Gastroesophageal sphincter (tissue), 3 donors: Measurements from ENCODE around the gene SASH1.

Experiments used
- POLR2AphosphoS5 ChIP-seq: sonication (generic); formaldehyde crosslinking; IDR thresholded peaks from one replicate; pipeline ENCODE4 v1.6.1; 2017; ENCODE audit warnings: antibody characterized with exemption
- TF ChIP-seq, protein P1 (sequence below), 4 experiments: fragments of 200-600 bp in 2 of 4; fragments of 450-650 bp in 2 of 4; sonication (generic) in 1 of 4; IDR thresholded peaks; one replicate each; pipeline ENCODE4 v1.5.1; 2017 to 2019; ENCODE audit warnings: antibody characterized with exemption in 4 of 4, mild to moderate bottlenecking in 2 of 4, moderate library complexity in 2 of 4

DNA sequence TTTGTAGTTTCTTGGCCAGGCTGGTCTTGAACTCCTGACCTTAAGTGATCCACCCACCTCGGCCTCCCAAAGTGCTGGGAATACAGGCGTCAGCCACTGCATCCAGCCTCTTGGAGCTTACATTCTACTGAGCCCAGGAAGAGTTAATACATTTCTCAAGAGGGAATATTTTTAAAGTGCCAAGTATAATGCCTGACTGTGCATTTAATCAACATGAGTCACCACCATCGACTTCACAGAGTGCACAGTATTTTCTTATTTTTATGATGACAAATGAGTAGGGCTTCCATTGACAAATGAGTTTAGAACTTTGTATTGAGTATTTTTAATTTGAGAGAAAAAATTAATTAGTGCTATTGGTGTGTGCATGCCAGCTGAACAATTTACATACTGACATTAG is 72.2 kb downstream of the SASH1 start:
- TF ChIP-seq, protein P1, sequence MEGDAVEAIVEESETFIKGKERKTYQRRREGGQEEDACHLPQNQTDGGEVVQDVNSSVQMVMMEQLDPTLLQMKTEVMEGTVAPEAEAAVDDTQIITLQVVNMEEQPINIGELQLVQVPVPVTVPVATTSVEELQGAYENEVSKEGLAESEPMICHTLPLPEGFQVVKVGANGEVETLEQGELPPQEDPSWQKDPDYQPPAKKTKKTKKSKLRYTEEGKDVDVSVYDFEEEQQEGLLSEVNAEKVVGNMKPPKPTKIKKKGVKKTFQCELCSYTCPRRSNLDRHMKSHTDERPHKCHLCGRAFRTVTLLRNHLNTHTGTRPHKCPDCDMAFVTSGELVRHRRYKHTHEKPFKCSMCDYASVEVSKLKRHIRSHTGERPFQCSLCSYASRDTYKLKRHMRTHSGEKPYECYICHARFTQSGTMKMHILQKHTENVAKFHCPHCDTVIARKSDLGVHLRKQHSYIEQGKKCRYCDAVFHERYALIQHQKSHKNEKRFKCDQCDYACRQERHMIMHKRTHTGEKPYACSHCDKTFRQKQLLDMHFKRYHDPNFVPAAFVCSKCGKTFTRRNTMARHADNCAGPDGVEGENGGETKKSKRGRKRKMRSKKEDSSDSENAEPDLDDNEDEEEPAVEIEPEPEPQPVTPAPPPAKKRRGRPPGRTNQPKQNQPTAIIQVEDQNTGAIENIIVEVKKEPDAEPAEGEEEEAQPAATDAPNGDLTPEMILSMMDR (IDR thresholded peaks at IDR 0.05) = no peak
- TF ChIP-seq POLR2AphosphoS5 = no peak
